Measurements from ENCODE around the gene SMTN. TPM values are rescaled to one million over a fixed set of nuclear protein-coding genes. Genes with fewer than 3 reads are reported as not detected.

Gene SMTN
- total and polyA plus RNA-seq, 4 donors: 10.1 to 47.3 (median 13.8) TPM

GRCh38 chr22:31102441-31103081 is 21.4 kb downstream of the SMTN start:
- H3K9ac ChIP-seq (ENCODE audit: low read depth in 1 of 2, low read length in 2 of 2): no peak overlapping the region
- H3K27ac ChIP-seq (ENCODE audit: low read depth in 1 of 2, low read length in 2 of 2): peak overlapping the region in 1 of 2 donors; percentile 50
- TF ChIP-seq MAX (IDR thresholded peaks at IDR 0.05) (no peak), GABPA (IDR thresholded peaks at IDR 0.05 in 1 of 2, conservative IDR thresholded peaks at IDR 0.05 in 1 of 2) (no peak), JUND (IDR thresholded peaks at IDR 0.05) (peak; percentile 88 to 93)
- 86% methylated on average over 8 of the region's 8 CpGs for whole genome bisulfite sequencing
- H3K27me3 ChIP-seq (ENCODE audit: control insufficient read depth in 4 of 4, insufficient read depth in 4 of 4, low read length in 3 of 4): no peaks in the 10 kb centered on the region
- no peak overlapping the region for H3K4me3 ChIP-seq (ENCODE audit: low read depth in 1 of 3, low read length in 3 of 3)
- no peaks in the 10 kb centered on the region for H3K9me3 ChIP-seq (ENCODE audit: control insufficient read depth in 4 of 4, low read length in 3 of 4)
- no peak for DNase-seq (ENCODE audit: low spot score)
- H3K4me1 ChIP-seq (ENCODE audit: control insufficient read depth in 4 of 4, insufficient read depth in 4 of 4, low read length in 3 of 4): peaks cover 0 to under 1% (median under 1%) of the 10 kb centered on the region in 4 donors
- peaks cover 0 to 4% (median 3%) of the 10 kb centered on the region in 4 donors for H3K36me3 ChIP-seq (ENCODE audit: control insufficient read depth in 4 of 4, insufficient read depth in 3 of 4, low read depth in 1 of 4, low read length in 3 of 4)

GRCh38 chr22:31103111-31103510 is 22.0 kb downstream of the SMTN start:
- 89% methylated on average over 2 of the region's 2 CpGs for WGBS
- Histone ChIP-seq H3K9ac (ENCODE audit: low read depth in 1 of 2, low read length in 2 of 2) (no peak overlapping the region), H3K27me3 (ENCODE audit: control insufficient read depth in 4 of 4, insufficient read depth in 4 of 4, low read length in 3 of 4) (no peaks in the 10 kb centered on the region), H3K27ac (ENCODE audit: low read depth in 1 of 2, low read length in 2 of 2) (peak overlapping the region in 1 of 2 donors; percentile 25), H3K9me3 (ENCODE audit: control insufficient read depth in 4 of 4, low read length in 3 of 4) (no peaks in the 10 kb centered on the region), H3K4me1 (ENCODE audit: control insufficient read depth in 4 of 4, insufficient read depth in 4 of 4, low read length in 3 of 4) (peaks cover 3 to 6% (median 5%) of the 10 kb centered on the region in 4 donors), H3K36me3 (ENCODE audit: control insufficient read depth in 4 of 4, insufficient read depth in 3 of 4, low read depth in 1 of 4, low read length in 3 of 4) (peaks cover 0 to 4% (median 3%) of the 10 kb centered on the region in 4 donors), H3K4me3 (ENCODE audit: low read depth in 1 of 3, low read length in 3 of 3) (no peak overlapping the region)
- no peak for DNase-seq (ENCODE audit: low spot score)
- TF ChIP-seq JUND (IDR thresholded peaks at IDR 0.05) (no peak), FOXA1 (IDR thresholded peaks at IDR 0.05) (no peak), EGR1 (IDR thresholded peaks at IDR 0.05; ENCODE audit: low read depth in 2 of 2) (no peak), GABPA (IDR thresholded peaks at IDR 0.05 in 1 of 2, conservative IDR thresholded peaks at IDR 0.05 in 1 of 2) (no peak), MAX (IDR thresholded peaks at IDR 0.05) (no peak), YY1 (IDR thresholded peaks at IDR 0.05) (no peak), FOXA2 (IDR thresholded peaks at IDR 0.05) (no peak), RXRA (IDR thresholded peaks at IDR 0.05) (no peak), HNF4A (conservative IDR thresholded peaks at IDR 0.05) (no peak), CTCF (IDR thresholded peaks at IDR 0.05; ENCODE audit: low read depth, low read length, missing input control) (no peak), SP1 (IDR thresholded peaks at IDR 0.05) (no peak), REST (IDR thresholded peaks at IDR 0.05) (no peak), TAF1 (conservative IDR thresholded peaks at IDR 0.05) (no peak), RAD21 (IDR thresholded peaks at IDR 0.05) (no peak), NR2F2 (IDR thresholded peaks at IDR 0.05) (no peak), ATF3 (IDR thresholded peaks at IDR 0.05) (no peak)

All from liver (tissue), 9 donors.